Measurements from ENCODE around the gene AGBL2. TPM values are rescaled to one million over a fixed set of nuclear protein-coding genes. Genes with fewer than 3 reads are reported as not detected.

AGBL2 gene
- total and polyA plus RNA-seq, 2 donors (not counting 1 experiment from before 2014, with no cell fraction given): 1.2 to 2.1 TPM

DNA sequence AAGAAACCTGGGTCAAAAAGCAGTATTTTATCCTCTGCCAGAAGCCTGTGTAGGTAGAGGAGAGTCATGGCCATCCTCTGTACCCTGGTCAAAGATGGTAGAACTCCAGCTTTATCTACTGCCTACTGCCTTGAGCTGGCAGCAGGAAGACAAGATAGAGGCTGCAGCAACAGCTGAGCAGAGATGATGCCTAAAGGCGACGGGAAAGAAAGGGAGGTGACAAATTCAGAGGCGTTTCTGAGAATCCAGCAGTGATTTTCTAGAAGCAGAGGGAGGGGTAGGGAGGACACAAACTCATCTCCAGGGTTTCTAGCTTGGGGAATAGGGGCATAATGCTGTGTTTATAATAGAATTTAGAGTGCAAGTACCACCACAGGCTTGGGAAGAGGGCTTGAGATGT, 105.5 kb downstream of the AGBL2 start:
- Histone ChIP-seq H3K27ac (ENCODE audit: insufficient read depth, low read length) (no peak overlapping the region), H3K4me3 (replicated peaks in 1 of 4; ENCODE audit: control extremely low read depth in 1 of 4, insufficient read depth in 1 of 4, low read depth in 3 of 4, low read length in 4 of 4) (no peak overlapping the region), H3K4me1 (ENCODE audit: control insufficient read depth, extremely low read depth, insufficient read depth, low read length) (peaks cover 13% of the 10 kb centered on the region), H3K36me3 (ENCODE audit: control insufficient read depth, insufficient read depth, low read length) (no peaks in the 10 kb centered on the region), H3K27me3 (ENCODE audit: control insufficient read depth, insufficient read depth, low read length) (no peaks in the 10 kb centered on the region), H3K79me2 (ENCODE audit: control insufficient read depth, insufficient read depth, low read length) (no peaks in the 10 kb centered on the region), H3K9ac (ENCODE audit: insufficient read depth, low read length) (no peak overlapping the region), H2AFZ (ENCODE audit: low read length) (no peak overlapping the region), H3K9me3 (ENCODE audit: control insufficient read depth, insufficient read depth, low read depth, low read length) (no peaks in the 10 kb centered on the region), H3K4me2 (ENCODE audit: extremely low read depth, insufficient read depth, low read length) (no peak overlapping the region), H4K20me1 (ENCODE audit: control insufficient read depth, extremely low read depth, insufficient read depth, low read length) (no peaks in the 10 kb centered on the region)
- no peak for DNase-seq (ENCODE audit: low read depth in 2 of 2)
- no peak for TF ChIP-seq EZH2 (IDR thresholded peaks at IDR 0.05; ENCODE audit: low read length, missing control alignments)
- TF ChIP-seq CTCF (conservative IDR thresholded peaks at IDR 0.05 in 1 of 2, IDR thresholded peaks at IDR 0.05 in 1 of 2; ENCODE audit: low read depth in 1 of 2, low read length in 2 of 2): no peak

Other genes starting within 250 kb of the AGBL2 start
- gene CELF1, start 162.2 kb downstream of the AGBL2 start, total RNA-seq: 74.2 and 100 TPM in 2 replicates
- 72.6 and 81.1 TPM in 2 replicates for gene CELF1, start 162.2 kb downstream of the AGBL2 start, polyA plus RNA-seq
- 58.6 and 84.9 TPM in 2 replicates for gene PTPMT1, start 149.8 kb downstream of the AGBL2 start, total RNA-seq
- gene PTPMT1, start 149.8 kb downstream of the AGBL2 start, polyA plus RNA-seq: 47.8 and 55.4 TPM in 2 replicates
- 17.7 and 20.0 TPM in 2 replicates for gene KBTBD4, start 136.4 kb downstream of the AGBL2 start, total RNA-seq
- 19.9 and 21.7 TPM in 2 replicates for gene KBTBD4, start 136.4 kb downstream of the AGBL2 start, polyA plus RNA-seq
- gene NDUFS3, start 136.3 kb downstream of the AGBL2 start, total RNA-seq: 76.5 and 78.8 TPM in 2 replicates
- gene NDUFS3, start 136.3 kb downstream of the AGBL2 start, polyA plus RNA-seq: 113 and 164 TPM in 2 replicates
- gene FAM180B, start 128.7 kb downstream of the AGBL2 start, total RNA-seq: not detected in 2 replicates
- not detected in 2 replicates for gene FAM180B, start 128.7 kb downstream of the AGBL2 start, polyA plus RNA-seq
- under 0.01 TPM in 2 replicates for gene C1QTNF4, start 121.0 kb downstream of the AGBL2 start, total RNA-seq
- gene C1QTNF4, start 121.0 kb downstream of the AGBL2 start, polyA plus RNA-seq: 0.03 TPM in 1 of 2 replicates, not detected in the other
- 52.1 and 64.4 TPM in 2 replicates for gene MTCH2, start 72.8 kb downstream of the AGBL2 start, total RNA-seq
- gene MTCH2, start 72.8 kb downstream of the AGBL2 start, polyA plus RNA-seq: 169 and 215 TPM in 2 replicates
- gene FNBP4, start 52.0 kb upstream of the AGBL2 start, total RNA-seq: 51.9 and 82.9 TPM in 2 replicates
- gene FNBP4, start 52.0 kb upstream of the AGBL2 start, polyA plus RNA-seq: 54.7 and 57.3 TPM in 2 replicates
- 25.8 and 28.5 TPM in 2 replicates for gene NUP160, start 133.0 kb upstream of the AGBL2 start, total RNA-seq
- 25.5 and 25.9 TPM in 2 replicates for gene NUP160, start 133.0 kb upstream of the AGBL2 start, polyA plus RNA-seq